ENCODE results near the gene PLPP4.

PLPP4 gene

DNA sequence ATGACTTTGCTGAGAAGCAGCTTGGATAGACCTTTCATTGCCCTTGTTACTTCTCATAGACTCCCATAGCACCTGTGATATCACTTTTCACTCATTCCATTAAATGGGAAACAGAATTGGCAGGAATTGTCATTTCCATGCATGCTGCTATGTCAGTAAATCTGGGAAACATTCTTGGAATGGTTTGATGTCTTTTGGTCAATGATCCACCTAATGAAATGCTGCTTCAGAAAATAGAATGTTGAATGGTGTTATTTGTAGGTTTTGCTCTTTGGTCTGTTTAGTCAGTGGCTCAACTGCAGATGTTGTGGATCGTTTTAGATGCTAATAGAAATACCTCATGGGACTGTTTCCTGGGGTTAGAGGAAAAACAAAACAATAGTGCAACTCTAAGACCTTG lies 127.8 kb downstream of the PLPP4 start:
- H3K4me2 ChIP-seq (ENCODE audit: insufficient read depth, low read length), result no peak overlapping the region
- H3K9me3 ChIP-seq (ENCODE audit: insufficient read depth, low read length, severe bottlenecking), result no peaks in the 10 kb centered on the region
- no peak overlapping the region for H3K9ac ChIP-seq (ENCODE audit: low read depth, low read length)
- H2AFZ ChIP-seq (ENCODE audit: low read depth, low read length), result no peak overlapping the region
- ATAC-seq (ENCODE audit: insufficient read depth, low read depth) (no peak), DNase-seq (no peak)
- H4K20me1 ChIP-seq (ENCODE audit: insufficient read depth, low read length), result no peaks in the 10 kb centered on the region
- H3K27ac ChIP-seq (ENCODE audit: low read length), result no peak overlapping the region
- no peaks in the 10 kb centered on the region for H3K79me2 ChIP-seq (ENCODE audit: insufficient read depth, low read length)
- peaks cover 7% of the 10 kb centered on the region for H3K27me3 ChIP-seq (ENCODE audit: insufficient read depth, low read length, poor library complexity)
- H3K4me1 ChIP-seq (ENCODE audit: insufficient read depth, low read length), result no peaks in the 10 kb centered on the region
- no peaks in the 10 kb centered on the region for H3K36me3 ChIP-seq (ENCODE audit: insufficient read depth, low read length)
- no peak overlapping the region for H3K4me3 ChIP-seq (ENCODE audit: low read depth in 1 of 2, low read length in 2 of 2)
- no peak for TF ChIP-seq EZH2 (IDR thresholded peaks at IDR 0.05; ENCODE audit: borderline replicate concordance, low read depth, low read length, severe bottlenecking)
- TF ChIP-seq CTCF (IDR thresholded peaks at IDR 0.05; ENCODE audit: borderline replicate concordance, extremely low read depth, low read length, poor library complexity, severe bottlenecking), result no peak

DNA sequence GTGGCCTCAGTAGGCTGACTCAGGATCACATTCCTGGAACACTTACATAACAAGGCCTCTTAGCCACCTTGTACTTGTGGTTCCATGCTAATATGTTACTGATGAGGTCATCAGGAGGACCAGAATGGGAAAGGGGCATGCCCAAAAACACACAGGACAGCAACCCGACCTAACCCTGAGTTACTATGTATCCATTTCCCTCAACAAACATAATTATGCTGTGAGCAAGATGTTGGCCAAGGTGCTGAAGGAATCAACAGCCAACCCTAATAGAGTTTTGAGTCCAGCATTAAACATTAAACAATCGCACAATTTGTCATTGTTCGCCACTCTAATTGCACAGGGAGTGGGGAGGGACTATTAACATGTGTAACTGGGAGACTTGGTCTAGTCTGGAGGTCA lies 129.4 kb downstream of the PLPP4 start:
- peaks cover 7% of the 10 kb centered on the region for H3K27me3 ChIP-seq (ENCODE audit: insufficient read depth, low read length, poor library complexity)
- H3K4me1 ChIP-seq (ENCODE audit: insufficient read depth, low read length), result no peaks in the 10 kb centered on the region
- DNase-seq, result no peak
- H2AFZ ChIP-seq (ENCODE audit: low read depth, low read length), result no peak overlapping the region
- H4K20me1 ChIP-seq (ENCODE audit: insufficient read depth, low read length), result no peaks in the 10 kb centered on the region
- H3K27ac ChIP-seq (ENCODE audit: low read length), result no peak overlapping the region
- no peak overlapping the region for H3K4me3 ChIP-seq (ENCODE audit: low read depth in 1 of 2, low read length in 2 of 2)
- no peaks in the 10 kb centered on the region for H3K79me2 ChIP-seq (ENCODE audit: insufficient read depth, low read length)
- no peaks in the 10 kb centered on the region for H3K36me3 ChIP-seq (ENCODE audit: insufficient read depth, low read length)
- no peak for TF ChIP-seq EZH2 (IDR thresholded peaks at IDR 0.05; ENCODE audit: borderline replicate concordance, low read depth, low read length, severe bottlenecking)
- no peak for TF ChIP-seq CTCF (IDR thresholded peaks at IDR 0.05; ENCODE audit: borderline replicate concordance, extremely low read depth, low read length, poor library complexity, severe bottlenecking)
- no peak overlapping the region for H3K9ac ChIP-seq (ENCODE audit: low read depth, low read length)
- no peak overlapping the region for H3K4me2 ChIP-seq (ENCODE audit: insufficient read depth, low read length)
- ATAC-seq (ENCODE audit: insufficient read depth, low read depth), result no peak
- H3K9me3 ChIP-seq (ENCODE audit: insufficient read depth, low read length, severe bottlenecking), result no peaks in the 10 kb centered on the region

GRCh38 chr10:120587061-120587460 lies 130.0 kb downstream of the PLPP4 start:
- no peak overlapping the region for H3K4me2 ChIP-seq (ENCODE audit: insufficient read depth, low read length)
- no peak overlapping the region for H3K4me3 ChIP-seq (ENCODE audit: low read depth in 1 of 2, low read length in 2 of 2)
- no peak overlapping the region for H3K27ac ChIP-seq (ENCODE audit: low read length)
- no peak overlapping the region for H3K9ac ChIP-seq (ENCODE audit: low read depth, low read length)
- no peaks in the 10 kb centered on the region for H3K79me2 ChIP-seq (ENCODE audit: insufficient read depth, low read length)
- no peak for DNase-seq
- no peak overlapping the region for H2AFZ ChIP-seq (ENCODE audit: low read depth, low read length)
- TF ChIP-seq CTCF (IDR thresholded peaks at IDR 0.05; ENCODE audit: borderline replicate concordance, extremely low read depth, low read length, poor library complexity, severe bottlenecking) (no peak), EZH2 (IDR thresholded peaks at IDR 0.05; ENCODE audit: borderline replicate concordance, low read depth, low read length, severe bottlenecking) (no peak)
- ATAC-seq (ENCODE audit: insufficient read depth, low read depth), result no peak
- no peaks in the 10 kb centered on the region for H3K36me3 ChIP-seq (ENCODE audit: insufficient read depth, low read length)
- no peaks in the 10 kb centered on the region for H3K9me3 ChIP-seq (ENCODE audit: insufficient read depth, low read length, severe bottlenecking)
- H4K20me1 ChIP-seq (ENCODE audit: insufficient read depth, low read length), result no peaks in the 10 kb centered on the region
- no peaks in the 10 kb centered on the region for H3K4me1 ChIP-seq (ENCODE audit: insufficient read depth, low read length)
- peaks cover 7% of the 10 kb centered on the region for H3K27me3 ChIP-seq (ENCODE audit: insufficient read depth, low read length, poor library complexity)

DNA sequence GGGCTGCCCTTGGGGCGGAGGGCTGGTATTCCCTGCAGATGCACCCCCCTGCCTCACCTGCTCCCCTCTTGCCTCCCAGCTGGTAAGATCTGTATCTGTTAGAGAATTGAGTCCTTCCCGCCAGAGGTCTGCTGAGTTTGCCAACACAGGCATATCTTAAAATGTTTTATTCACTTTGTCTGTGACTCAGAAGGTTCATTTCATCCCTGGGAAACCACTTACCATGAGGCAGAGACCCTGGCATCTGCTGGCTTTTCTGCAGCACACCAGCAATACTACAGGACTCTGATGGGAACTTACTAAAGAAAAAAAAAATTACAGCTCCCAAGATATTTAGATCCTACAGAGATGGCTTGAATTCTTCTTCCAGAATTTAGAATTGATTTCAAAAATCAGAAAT lies 131.3 kb downstream of the PLPP4 start:
- Histone ChIP-seq H3K27me3 (ENCODE audit: insufficient read depth, low read length, poor library complexity) (peaks cover 7% of the 10 kb centered on the region), H3K36me3 (ENCODE audit: insufficient read depth, low read length) (no peaks in the 10 kb centered on the region), H3K4me1 (ENCODE audit: insufficient read depth, low read length) (no peaks in the 10 kb centered on the region), H3K79me2 (ENCODE audit: insufficient read depth, low read length) (no peaks in the 10 kb centered on the region), H3K9ac (ENCODE audit: low read depth, low read length) (no peak overlapping the region), H4K20me1 (ENCODE audit: insufficient read depth, low read length) (no peaks in the 10 kb centered on the region), H2AFZ (ENCODE audit: low read depth, low read length) (no peak overlapping the region), H3K27ac (ENCODE audit: low read length) (no peak overlapping the region), H3K9me3 (ENCODE audit: insufficient read depth, low read length, severe bottlenecking) (no peaks in the 10 kb centered on the region), H3K4me3 (ENCODE audit: low read depth in 1 of 2, low read length in 2 of 2) (no peak overlapping the region), H3K4me2 (ENCODE audit: insufficient read depth, low read length) (no peak overlapping the region)
- ATAC-seq (ENCODE audit: insufficient read depth, low read depth) (no peak), DNase-seq (no peak)
- no peak for TF ChIP-seq CTCF (IDR thresholded peaks at IDR 0.05; ENCODE audit: borderline replicate concordance, extremely low read depth, low read length, poor library complexity, severe bottlenecking)
- no peak for TF ChIP-seq EZH2 (IDR thresholded peaks at IDR 0.05; ENCODE audit: borderline replicate concordance, low read depth, low read length, severe bottlenecking)

Data from DND-41 (cell line).